Cardiac fibroblast (primary cell): ENCODE measurements around the gene TOMM20.
"Not testable (repeated sequence)": the region's sequence is repeated elsewhere in the genome, so short reads cannot be mapped to it uniquely, and the experiment has no call there.

ENCODE experiments used
- DNase-seq, 2 donors: peaks; one replicate each; pipeline versions ENCODE4 v3.0.0 to v3.0.0-alpha.2; 2010; ENCODE audit warnings: low read depth in 2 of 2
- H3K4me3 ChIP-seq, 2 donors: replicated peaks in 1 of 2; 1 replicate in 1 of 2; 2 replicates in 1 of 2; pipeline ENCODE4 v1.5.1; 2011; ENCODE audit warnings: low read depth in 2 of 2, low read length in 2 of 2, mild to moderate bottlenecking in 2 of 2, moderate library complexity in 1 of 2
- TF ChIP-seq, protein P1 (sequence below): IDR thresholded peaks from one replicate; pipeline ENCODE4 v1.5.1; 2011; ENCODE audit warnings: low read depth, mild to moderate bottlenecking, low read length, inconsistent platforms

The TOMM20 gene

DNA sequence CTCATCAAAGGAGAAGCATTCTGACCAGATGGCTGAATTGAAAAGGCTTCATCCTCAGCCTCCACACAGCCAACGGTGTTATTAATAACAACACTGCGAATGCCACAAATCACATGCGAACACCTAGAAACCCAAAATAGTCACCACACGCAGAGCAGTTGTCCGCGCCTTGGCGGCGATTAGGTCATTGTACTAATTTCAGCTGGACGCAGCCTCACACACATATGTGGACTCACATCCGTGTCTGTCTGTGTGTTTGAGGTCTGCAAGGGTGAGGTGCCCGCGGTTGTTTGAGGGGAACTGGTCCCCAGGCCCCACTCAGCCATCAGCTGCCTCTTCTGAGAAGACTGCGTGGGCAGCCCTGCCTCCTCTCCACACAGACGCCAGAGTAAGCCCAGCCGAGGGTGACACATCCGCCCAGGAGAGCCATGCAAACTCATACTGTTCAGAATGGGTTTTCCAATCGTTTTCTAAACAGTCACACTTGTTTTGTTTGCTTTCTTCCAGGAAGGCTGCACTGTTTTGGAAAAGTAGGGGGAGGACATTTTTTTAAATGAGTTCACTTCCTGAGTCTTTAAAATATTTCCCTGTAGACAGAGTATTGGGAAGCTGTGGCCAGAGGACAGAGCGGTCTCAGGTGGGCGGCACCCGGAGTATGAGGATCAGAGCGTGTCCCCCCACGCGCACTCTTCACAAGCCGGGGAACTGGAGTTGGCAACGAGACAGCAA, 53.4 kb downstream of the TOMM20 start:
- DNase-seq, result peak; percentile 92 to 97
- TF ChIP-seq, protein P1, sequence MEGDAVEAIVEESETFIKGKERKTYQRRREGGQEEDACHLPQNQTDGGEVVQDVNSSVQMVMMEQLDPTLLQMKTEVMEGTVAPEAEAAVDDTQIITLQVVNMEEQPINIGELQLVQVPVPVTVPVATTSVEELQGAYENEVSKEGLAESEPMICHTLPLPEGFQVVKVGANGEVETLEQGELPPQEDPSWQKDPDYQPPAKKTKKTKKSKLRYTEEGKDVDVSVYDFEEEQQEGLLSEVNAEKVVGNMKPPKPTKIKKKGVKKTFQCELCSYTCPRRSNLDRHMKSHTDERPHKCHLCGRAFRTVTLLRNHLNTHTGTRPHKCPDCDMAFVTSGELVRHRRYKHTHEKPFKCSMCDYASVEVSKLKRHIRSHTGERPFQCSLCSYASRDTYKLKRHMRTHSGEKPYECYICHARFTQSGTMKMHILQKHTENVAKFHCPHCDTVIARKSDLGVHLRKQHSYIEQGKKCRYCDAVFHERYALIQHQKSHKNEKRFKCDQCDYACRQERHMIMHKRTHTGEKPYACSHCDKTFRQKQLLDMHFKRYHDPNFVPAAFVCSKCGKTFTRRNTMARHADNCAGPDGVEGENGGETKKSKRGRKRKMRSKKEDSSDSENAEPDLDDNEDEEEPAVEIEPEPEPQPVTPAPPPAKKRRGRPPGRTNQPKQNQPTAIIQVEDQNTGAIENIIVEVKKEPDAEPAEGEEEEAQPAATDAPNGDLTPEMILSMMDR, result no peak
- H3K4me3 ChIP-seq, result peak overlapping the region in 1 of 2 donors; percentile 15

DNA sequence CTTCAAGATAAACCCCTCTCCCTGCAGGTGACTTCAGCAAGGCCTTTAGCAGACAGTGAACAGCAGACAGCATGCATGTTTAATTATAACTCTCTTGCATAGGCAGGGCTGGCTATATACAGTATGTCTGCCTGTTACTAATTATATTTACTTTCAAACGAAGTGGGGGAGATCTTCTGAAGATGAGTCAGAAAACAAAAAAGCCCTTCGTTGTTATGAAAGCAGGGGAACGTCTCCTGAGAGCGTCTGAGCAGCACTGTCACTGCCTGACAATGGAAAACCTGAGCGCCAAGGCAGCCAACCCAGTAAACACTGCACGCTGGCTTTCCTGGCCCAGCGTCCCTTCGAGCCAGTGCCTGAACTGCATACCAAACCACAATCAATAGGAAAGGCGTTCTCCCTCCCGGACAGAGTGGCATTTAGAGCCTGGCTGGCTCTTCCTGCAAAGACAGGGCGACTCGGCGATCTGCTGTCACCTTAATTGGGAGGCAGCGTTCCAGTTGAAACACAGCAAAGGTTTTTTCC, 54.1 kb downstream of the TOMM20 start:
- H3K4me3 ChIP-seq, result peak overlapping the region in 1 of 2 donors; percentile 9
- DNase-seq, result peak; percentile 62 to 92
- TF ChIP-seq, protein P1, result no peak

DNA sequence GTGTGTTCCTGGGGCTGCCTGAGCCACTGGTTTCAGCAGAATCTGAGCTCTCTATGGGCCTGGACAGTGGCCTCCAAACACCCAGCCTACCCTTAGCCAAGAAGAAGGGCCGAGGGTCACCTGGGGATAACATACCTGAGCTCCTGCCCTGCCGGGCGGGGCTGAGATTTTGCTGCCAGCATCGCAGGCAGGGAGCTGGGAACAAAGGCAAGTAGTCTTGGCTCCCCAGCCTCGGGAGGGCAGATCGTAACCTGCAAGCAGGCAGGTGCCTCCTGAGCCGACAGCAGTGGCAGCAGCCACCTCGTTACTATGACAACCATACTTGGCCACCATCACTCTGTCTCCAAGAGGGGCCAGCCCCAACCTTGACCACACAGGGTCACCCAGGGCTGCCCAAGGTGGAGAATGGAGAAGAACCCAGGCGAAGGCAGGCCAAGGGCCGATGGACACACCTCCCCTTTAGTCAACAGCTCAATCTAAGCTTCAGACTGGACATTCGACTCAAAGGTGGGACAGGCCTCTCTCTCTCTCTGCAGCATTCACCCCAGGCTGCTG, 54.6 kb downstream of the TOMM20 start:
- no peak for DNase-seq
- H3K4me3 ChIP-seq, result no peak overlapping the region
- TF ChIP-seq, protein P1, result no peak

DNA sequence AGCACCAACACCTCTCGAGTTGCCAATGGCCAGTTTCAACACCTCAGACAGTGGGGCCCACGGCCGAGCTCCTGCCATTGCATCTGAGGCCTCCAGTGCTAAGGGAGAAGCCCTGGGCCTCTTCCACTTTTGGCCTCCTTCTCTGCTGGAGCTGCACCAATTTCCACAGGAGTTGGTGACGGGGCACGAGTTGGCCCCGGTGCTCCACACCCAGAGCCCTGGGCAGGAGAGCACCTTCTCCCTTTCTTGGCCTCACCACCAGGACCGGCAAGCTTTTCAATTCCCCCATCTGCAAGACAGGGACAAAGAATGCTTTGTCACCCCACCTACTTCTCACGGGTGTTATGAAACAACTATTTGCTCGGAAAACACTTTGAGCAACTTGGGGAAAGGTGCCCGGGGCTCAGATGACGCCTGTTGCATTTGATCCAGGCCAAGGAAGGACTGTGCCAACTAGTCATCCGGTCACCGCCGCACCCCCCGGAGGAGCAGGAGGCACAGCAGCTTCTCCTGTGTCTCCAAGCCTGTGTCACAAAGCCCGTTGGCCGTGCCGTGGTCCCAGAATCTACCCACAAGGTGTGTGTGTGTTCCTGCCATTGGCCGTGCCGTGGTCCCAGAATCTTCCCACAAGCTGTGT, 55.2 kb downstream of the TOMM20 start:
- peak in 1 of 2 donors; percentile 33 for DNase-seq
- TF ChIP-seq, protein P1, result no peak
- H3K4me3 ChIP-seq, result no peak overlapping the region

DNA sequence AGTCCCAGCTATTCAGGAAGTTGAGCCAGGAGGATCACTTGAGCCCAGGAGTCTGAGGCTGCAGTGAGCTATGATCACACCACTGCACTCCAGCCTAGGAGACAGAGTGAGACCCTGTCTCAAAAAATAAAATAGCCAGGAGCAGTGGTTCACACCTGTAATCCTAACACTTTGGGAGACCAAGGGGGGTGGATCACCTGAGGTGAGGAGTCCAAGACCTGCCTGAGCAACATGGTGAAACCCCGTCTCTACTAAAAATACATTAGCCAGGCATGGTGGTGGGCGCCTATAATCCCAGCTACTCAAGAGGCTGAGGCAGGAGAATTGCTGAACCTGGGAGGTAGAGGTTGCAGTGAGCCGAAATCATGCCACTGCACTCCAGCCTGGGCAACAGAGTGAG, 56.1 kb downstream of the TOMM20 start:
- not testable (repeated sequence) for DNase-seq, H3K4me3 ChIP-seq

DNA sequence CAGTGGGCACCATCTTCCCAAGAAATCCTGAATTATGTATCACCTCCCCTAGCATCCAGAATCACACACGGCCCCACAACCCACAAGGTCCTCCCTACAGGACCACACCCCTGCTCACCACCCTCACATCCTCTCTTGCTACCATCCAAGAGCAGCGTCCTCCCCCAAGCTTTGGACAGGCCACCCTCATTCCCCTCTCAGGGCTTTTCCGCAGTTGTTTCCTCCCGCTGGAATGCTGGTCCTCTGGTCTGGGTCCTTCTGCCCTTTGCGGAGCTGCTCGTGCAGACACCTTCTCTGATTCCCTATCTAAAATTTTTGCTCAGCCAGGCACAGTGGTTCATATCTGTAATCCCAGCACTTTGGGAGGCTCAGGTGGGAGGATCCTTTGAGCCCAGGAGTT, 56.5 kb downstream of the TOMM20 start:
- no peak for DNase-seq
- TF ChIP-seq, protein P1, result no peak
- H3K4me3 ChIP-seq, result no peak overlapping the region

DNA sequence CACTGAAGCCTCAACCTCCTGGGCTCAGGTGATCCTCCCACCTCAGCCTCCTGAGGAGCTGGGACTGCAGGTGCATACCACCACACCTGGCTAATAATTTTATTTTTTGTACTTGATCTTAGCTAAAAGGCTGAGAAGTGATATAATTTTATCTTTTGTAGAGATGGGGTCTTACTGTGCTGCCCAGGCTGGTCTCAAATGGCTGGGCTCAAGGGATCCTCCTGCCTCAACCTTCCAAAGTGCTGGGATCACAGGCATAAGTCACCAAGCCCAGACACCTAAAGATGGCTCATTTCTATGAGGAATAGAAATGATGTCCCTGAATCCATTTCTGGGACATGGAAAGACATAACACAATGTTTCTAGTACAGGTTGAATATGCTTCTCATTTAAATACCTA, 57.8 kb downstream of the TOMM20 start:
- TF ChIP-seq, protein P1, result no peak

More for the DNA sequence above, 57.8 kb downstream of the TOMM20 start:
- DNase-seq, result no peak
- H3K4me3 ChIP-seq, result no peak overlapping the region
